ENCODE results near the gene PRXL2A. TPM values are rescaled to one million over a fixed set of nuclear protein-coding genes. Genes with fewer than 3 reads are reported as not detected.

The PRXL2A gene
- total RNA-seq, 4 donors from 2014 or later, result 21.7 to 64.6 (median 38.7) TPM

DNA sequence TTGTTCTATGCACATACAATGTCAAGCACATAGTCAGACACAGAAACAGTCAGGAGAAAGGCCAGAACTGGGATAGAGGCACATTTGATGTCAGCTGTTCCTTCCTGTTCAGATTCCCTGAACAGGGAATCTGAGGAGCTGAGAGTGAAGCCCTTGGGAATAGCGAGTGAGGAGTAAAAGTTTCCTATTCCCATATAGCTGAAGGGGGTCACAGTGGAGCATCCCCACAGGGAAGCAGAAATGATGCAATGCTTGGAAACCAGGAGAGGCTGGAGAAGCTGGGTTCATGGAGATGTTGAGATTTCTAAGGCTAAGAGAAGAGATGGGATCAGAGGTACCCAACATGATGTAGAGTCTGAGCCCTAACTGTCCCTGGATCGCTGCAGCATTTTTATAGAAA is 11.3 kb upstream of the PRXL2A start:
- in situ Hi-C loops (cut with MboI; ENCODE audit: low pct_ligation_motif_present in 1 of 4, low pct_unique_long_range_greater_than_20kb in 1 of 4, low sequenced_read_pairs in 3 of 4) (no loop called here), intact Hi-C loops (cut with DNase I; ENCODE audit: low total_unique reads) (no loop called here)
- no peak overlapping the region for H3K27ac ChIP-seq
- H3K27me3 ChIP-seq, result no peaks in the 10 kb centered on the region
- TF ChIP-seq, protein P1, sequence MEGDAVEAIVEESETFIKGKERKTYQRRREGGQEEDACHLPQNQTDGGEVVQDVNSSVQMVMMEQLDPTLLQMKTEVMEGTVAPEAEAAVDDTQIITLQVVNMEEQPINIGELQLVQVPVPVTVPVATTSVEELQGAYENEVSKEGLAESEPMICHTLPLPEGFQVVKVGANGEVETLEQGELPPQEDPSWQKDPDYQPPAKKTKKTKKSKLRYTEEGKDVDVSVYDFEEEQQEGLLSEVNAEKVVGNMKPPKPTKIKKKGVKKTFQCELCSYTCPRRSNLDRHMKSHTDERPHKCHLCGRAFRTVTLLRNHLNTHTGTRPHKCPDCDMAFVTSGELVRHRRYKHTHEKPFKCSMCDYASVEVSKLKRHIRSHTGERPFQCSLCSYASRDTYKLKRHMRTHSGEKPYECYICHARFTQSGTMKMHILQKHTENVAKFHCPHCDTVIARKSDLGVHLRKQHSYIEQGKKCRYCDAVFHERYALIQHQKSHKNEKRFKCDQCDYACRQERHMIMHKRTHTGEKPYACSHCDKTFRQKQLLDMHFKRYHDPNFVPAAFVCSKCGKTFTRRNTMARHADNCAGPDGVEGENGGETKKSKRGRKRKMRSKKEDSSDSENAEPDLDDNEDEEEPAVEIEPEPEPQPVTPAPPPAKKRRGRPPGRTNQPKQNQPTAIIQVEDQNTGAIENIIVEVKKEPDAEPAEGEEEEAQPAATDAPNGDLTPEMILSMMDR (IDR thresholded peaks at IDR 0.05), result no peak
- no peak for TF ChIP-seq POLR2AphosphoS5 (IDR thresholded peaks at IDR 0.05)
- TF ChIP-seq POLR2A (IDR thresholded peaks at IDR 0.05), result no peak
- TF ChIP-seq EP300 (IDR thresholded peaks at IDR 0.05; ENCODE audit: low read depth), result no peak
- no peaks in the 10 kb centered on the region for H3K36me3 ChIP-seq
- no peak overlapping the region for H3K4me3 ChIP-seq
- DNase-seq, result no peak
- no peaks in the 10 kb centered on the region for H3K4me1 ChIP-seq
- WGBS, 2 donors (ENCODE audit: low coverage in 1 of 2), result 91 to 93% methylated on average over 2 of the region's 2 CpGs
- H3K9me3 ChIP-seq, result no peaks in the 10 kb centered on the region

DNA sequence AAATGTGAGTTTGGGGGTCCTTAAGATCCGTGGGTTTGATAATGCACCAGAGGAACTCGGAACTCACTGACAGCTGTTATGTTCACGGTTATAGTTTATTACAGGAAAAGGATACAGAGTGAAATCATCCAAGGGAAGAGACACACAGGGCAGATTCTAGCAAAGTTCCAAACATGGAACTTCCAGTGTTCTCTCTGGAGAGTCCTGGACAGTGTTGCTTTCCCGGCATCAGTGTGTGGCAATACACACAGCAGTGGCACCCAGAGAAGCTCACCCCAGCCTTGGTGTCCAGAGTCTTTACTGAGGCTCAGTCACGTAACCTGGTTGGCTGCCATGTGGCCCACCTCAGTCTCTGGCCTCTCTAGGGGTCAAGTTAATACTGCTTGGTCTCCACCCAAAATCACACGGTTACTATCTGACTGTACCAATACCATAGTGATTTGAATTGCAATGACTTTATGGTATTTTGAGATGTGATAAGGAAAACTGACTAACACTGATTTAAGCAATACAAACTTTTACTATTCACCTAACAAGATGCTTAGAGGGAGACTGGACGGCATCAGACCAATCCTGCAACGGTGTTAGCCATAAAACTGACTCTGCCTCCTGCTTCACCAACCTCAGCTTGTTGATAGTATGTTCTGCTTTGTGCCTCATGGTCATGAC is 8.1 kb upstream of the PRXL2A start:
- Histone ChIP-seq H3K27me3 (no peaks in the 10 kb centered on the region), H3K9me3 (no peaks in the 10 kb centered on the region), H3K27ac (no peak overlapping the region), H3K36me3 (no peaks in the 10 kb centered on the region), H3K4me1 (no peaks in the 10 kb centered on the region), H3K4me3 (no peak overlapping the region)
- no peak for DNase-seq
- 48 to 58% methylated on average over 4 to 8 of the region's 8 CpGs for WGBS, 2 donors (ENCODE audit: low coverage in 1 of 2)
- in situ Hi-C loops (cut with MboI; ENCODE audit: low pct_ligation_motif_present in 1 of 4, low pct_unique_long_range_greater_than_20kb in 1 of 4, low sequenced_read_pairs in 3 of 4), result no loop called here
- TF ChIP-seq, protein P1 (IDR thresholded peaks at IDR 0.05), result no peak
- TF ChIP-seq EP300 (IDR thresholded peaks at IDR 0.05; ENCODE audit: low read depth), result no peak
- no peak for TF ChIP-seq POLR2AphosphoS5 (IDR thresholded peaks at IDR 0.05)
- TF ChIP-seq POLR2A (IDR thresholded peaks at IDR 0.05), result no peak
- intact Hi-C loops (cut with DNase I; ENCODE audit: low total_unique reads), result no loop called here

DNA sequence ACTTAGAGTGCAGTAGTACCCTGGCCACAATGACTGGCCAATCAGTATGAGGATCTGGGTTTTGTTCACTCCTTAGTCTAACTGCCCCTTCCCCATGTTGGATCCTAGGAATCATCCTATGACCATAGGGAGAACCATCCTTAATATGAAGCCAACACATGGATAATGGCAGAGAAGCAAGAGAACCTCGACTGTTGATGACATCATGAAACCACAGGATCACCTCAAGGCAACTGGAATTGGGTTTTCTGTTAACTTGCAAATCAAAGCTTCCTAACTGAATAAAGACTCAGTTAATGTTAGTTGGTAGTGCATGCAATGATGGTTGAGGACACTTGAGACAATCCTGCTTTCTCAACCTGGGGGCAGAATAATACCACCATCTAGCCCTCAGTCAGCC is 3.3 kb upstream of the PRXL2A start:
- no peaks in the 10 kb centered on the region for H3K9me3 ChIP-seq
- TF ChIP-seq POLR2A (IDR thresholded peaks at IDR 0.05), result no peak
- TF ChIP-seq, protein P1 (IDR thresholded peaks at IDR 0.05), result no peak
- no peak for TF ChIP-seq EP300 (IDR thresholded peaks at IDR 0.05; ENCODE audit: low read depth)
- TF ChIP-seq POLR2AphosphoS5 (IDR thresholded peaks at IDR 0.05), result no peak
- no peaks in the 10 kb centered on the region for H3K36me3 ChIP-seq
- WGBS, 2 donors (ENCODE audit: low coverage in 1 of 2), result 54 to 83% methylated on average over 1 of the region's 1 CpG
- intact Hi-C loops (cut with DNase I; ENCODE audit: low total_unique reads), result no loop called here
- H3K4me1 ChIP-seq, result peaks cover 8 to 25% (median 21%) of the 10 kb centered on the region in 4 donors
- DNase-seq, result no peak
- H3K27me3 ChIP-seq, result no peaks in the 10 kb centered on the region
- no peak overlapping the region for H3K4me3 ChIP-seq
- in situ Hi-C loops (cut with MboI; ENCODE audit: low pct_ligation_motif_present in 1 of 4, low pct_unique_long_range_greater_than_20kb in 1 of 4, low sequenced_read_pairs in 3 of 4), result no loop called here
- H3K27ac ChIP-seq, result no peak overlapping the region

DNA sequence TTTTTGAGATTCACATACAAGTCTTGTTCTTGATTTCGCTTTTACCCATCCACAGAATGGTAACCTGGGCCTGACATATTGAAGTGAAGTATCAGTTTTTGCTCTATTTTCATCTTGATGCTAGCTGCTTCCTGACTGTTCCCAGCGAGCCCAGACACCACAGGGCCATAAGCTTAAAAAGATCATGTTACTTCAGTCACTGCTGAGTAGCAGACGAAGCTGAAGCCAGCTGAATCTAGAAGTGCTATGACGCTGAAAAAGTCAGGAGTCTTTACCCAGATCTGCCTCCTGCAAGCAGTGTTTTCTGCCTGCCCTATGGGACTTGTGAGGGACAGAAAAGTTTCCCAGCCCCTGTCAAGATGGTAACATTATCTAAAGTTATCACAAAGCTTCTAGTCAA is 2.7 kb upstream of the PRXL2A start:
- TF ChIP-seq, protein P1 (IDR thresholded peaks at IDR 0.05), result no peak
- TF ChIP-seq EP300 (IDR thresholded peaks at IDR 0.05; ENCODE audit: low read depth) (no peak), POLR2A (IDR thresholded peaks at IDR 0.05) (no peak), POLR2AphosphoS5 (IDR thresholded peaks at IDR 0.05) (no peak)
- Histone ChIP-seq H3K9me3 (no peaks in the 10 kb centered on the region), H3K4me3 (no peak overlapping the region), H3K27ac (no peak overlapping the region), H3K4me1 (peaks cover 9 to 31% (median 27%) of the 10 kb centered on the region in 4 donors), H3K27me3 (no peaks in the 10 kb centered on the region), H3K36me3 (no peaks in the 10 kb centered on the region)
- DNase-seq, result no peak
- in situ Hi-C loops (cut with MboI; ENCODE audit: low pct_ligation_motif_present in 1 of 4, low pct_unique_long_range_greater_than_20kb in 1 of 4, low sequenced_read_pairs in 3 of 4), result no loop called here
- WGBS, 2 donors (ENCODE audit: low coverage in 1 of 2), result 82 to 100% methylated on average over 2 to 4 of the region's 4 CpGs
- intact Hi-C loops (cut with DNase I; ENCODE audit: low total_unique reads), result no loop called here
